ENCODE measurements around the gene ARIH2.

Gene ARIH2

DNA sequence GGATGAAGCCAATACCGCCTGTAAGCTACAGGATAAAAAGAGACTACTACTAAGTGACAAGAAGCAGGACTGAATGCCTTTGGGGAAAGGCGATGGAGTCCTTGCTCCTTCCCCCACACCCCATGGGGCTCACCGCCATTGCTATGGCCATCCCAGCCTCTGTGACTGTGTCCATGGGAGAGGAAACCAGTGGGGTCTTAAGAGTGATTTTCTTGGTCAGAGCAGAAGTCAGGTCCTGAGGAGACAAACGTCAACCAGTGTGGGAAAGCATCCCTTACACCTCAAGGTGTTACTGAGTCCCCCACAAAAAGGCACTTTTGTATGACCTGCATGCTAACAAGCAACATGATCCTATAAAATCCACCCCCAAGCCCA, 109.6 kb downstream of the ARIH2 start:
- Histone ChIP-seq H3K4me1 (ENCODE audit: low read depth, poor library complexity, severe bottlenecking) (peaks cover 23% of the 10 kb centered on the region), H3K4me3 (IDR thresholded peaks at IDR 0.05; ENCODE audit: insufficient read depth, low read depth, low read length) (no peak overlapping the region), H3K27me3 (ENCODE audit: insufficient read depth, low read depth) (no peaks in the 10 kb centered on the region), H4K20me1 (ENCODE audit: insufficient read depth) (no peaks in the 10 kb centered on the region), H3K9ac (peak overlapping the region; percentile 89; the same call in 1 of the 2 replicates), H3K27ac (peak overlapping the region; percentile 71; the same call in 1 of the 2 replicates), H3K36me3 (ENCODE audit: insufficient read depth) (no peaks in the 10 kb centered on the region), H2AFZ (ENCODE audit: low read depth) (no peak overlapping the region), H3K4me2 (peak overlapping the region; percentile 84), H3K79me2 (ENCODE audit: insufficient read depth, low read depth) (peaks cover 35% of the 10 kb centered on the region; the same call in 1 of the 2 replicates)
- TF ChIP-seq, protein P1, sequence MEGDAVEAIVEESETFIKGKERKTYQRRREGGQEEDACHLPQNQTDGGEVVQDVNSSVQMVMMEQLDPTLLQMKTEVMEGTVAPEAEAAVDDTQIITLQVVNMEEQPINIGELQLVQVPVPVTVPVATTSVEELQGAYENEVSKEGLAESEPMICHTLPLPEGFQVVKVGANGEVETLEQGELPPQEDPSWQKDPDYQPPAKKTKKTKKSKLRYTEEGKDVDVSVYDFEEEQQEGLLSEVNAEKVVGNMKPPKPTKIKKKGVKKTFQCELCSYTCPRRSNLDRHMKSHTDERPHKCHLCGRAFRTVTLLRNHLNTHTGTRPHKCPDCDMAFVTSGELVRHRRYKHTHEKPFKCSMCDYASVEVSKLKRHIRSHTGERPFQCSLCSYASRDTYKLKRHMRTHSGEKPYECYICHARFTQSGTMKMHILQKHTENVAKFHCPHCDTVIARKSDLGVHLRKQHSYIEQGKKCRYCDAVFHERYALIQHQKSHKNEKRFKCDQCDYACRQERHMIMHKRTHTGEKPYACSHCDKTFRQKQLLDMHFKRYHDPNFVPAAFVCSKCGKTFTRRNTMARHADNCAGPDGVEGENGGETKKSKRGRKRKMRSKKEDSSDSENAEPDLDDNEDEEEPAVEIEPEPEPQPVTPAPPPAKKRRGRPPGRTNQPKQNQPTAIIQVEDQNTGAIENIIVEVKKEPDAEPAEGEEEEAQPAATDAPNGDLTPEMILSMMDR (conservative IDR thresholded peaks at IDR 0.05; ENCODE audit: low read depth, low read length) = no peak

DNA sequence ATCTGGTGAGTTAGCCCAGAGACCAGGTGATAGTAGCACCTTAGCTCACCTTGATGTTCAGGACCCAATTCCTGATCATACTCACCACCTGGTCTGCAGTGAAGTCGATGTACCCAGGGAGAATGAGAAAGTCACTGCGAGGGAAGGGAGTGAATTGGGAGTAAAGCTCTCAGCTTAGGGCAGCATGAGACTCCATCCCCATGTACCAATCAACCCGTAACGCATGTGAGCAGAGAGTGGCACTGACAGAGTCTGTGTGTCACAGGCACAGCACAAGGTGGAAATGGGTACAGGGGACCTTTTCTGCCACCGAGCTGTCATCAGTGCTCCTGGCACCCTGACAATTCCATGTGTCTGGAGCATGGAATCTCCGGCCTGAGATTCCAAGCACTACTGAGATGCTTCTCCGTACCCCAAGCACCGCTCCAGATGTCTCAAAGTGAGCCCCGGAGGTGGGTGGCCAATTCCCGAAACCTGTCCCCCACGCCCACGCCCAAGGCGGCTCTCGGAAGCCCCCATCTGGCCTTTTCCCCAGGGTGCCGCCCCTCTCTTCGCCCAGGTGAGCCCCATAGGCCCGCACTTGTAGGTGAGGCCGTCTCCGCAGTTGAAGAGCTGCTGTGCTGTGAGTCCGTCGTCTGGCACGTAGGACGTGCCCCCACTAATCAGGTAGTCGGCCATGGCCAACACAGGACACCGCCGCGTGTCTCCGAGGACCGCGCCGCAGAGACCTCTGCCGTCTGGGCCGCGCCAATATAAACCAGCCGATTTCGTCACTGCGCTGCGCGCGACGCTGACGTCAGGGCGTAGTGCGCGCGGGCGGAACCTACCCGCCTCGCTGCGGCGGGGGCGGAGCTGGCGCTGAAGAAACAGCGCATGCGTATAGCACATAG, 110.3 kb downstream of the ARIH2 start, which contains the start of gene IMPDH2:
Gene IMPDH2 (minus strand): TSS at position 726 of the 890 bp plus-strand sequence. CDS start 48 bp downstream, at position 678.
- peak within 1 kb of the TSS; percentile 34; the same call in 1 of the 2 replicates for H2AFZ ChIP-seq (ENCODE audit: low read depth)
- no peaks in the 10 kb centered on the region for H4K20me1 ChIP-seq (ENCODE audit: insufficient read depth)
- H3K27ac ChIP-seq = peak within 1 kb of the TSS; percentile 71
- H3K4me1 ChIP-seq (ENCODE audit: low read depth, poor library complexity, severe bottlenecking) = peaks cover 20% of the 10 kb centered on the region
- no peaks in the 10 kb centered on the region for H3K36me3 ChIP-seq (ENCODE audit: insufficient read depth)
- H3K27me3 ChIP-seq (ENCODE audit: insufficient read depth, low read depth) = no peaks in the 10 kb centered on the region
- H3K4me3 ChIP-seq (IDR thresholded peaks at IDR 0.05; ENCODE audit: insufficient read depth, low read depth, low read length) = no peak within 1 kb of the TSS
- peak within 1 kb of the TSS; percentile 89 for H3K9ac ChIP-seq
- peaks cover 31% of the 10 kb centered on the region; the same call in 1 of the 2 replicates for H3K79me2 ChIP-seq (ENCODE audit: insufficient read depth, low read depth)
- peak within 1 kb of the TSS; percentile 84 for H3K4me2 ChIP-seq
- TF ChIP-seq, protein P1 (conservative IDR thresholded peaks at IDR 0.05; ENCODE audit: low read depth, low read length) = no peak

DNA sequence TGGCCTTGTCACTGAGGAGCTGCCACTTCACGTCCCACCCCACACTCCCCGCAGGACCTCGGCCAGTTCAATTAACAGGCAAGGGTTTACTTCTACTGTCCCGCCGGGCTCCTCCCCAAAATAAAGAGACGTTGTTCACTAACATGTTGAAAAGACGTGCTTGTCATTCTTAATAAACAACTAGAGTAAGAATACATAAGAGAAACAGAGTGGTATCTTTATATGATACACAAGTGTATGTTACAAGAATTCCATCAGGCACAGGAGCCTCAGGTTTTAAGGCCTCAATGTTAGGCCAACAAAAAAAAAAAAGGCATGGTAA, 110.9 kb downstream of the ARIH2 start:
- Histone ChIP-seq H3K4me2 (peak overlapping the region; percentile 84; the same call in 1 of the 2 replicates), H4K20me1 (ENCODE audit: insufficient read depth) (no peaks in the 10 kb centered on the region), H3K4me1 (ENCODE audit: low read depth, poor library complexity, severe bottlenecking) (peaks cover 18% of the 10 kb centered on the region), H2AFZ (ENCODE audit: low read depth) (no peak overlapping the region), H3K4me3 (IDR thresholded peaks at IDR 0.05; ENCODE audit: insufficient read depth, low read depth, low read length) (no peak overlapping the region), H3K79me2 (ENCODE audit: insufficient read depth, low read depth) (peaks cover 26% of the 10 kb centered on the region; the same call in 1 of the 2 replicates), H3K36me3 (ENCODE audit: insufficient read depth) (no peaks in the 10 kb centered on the region), H3K27me3 (ENCODE audit: insufficient read depth, low read depth) (no peaks in the 10 kb centered on the region), H3K27ac (peak overlapping the region; percentile 71; the same call in 1 of the 2 replicates), H3K9ac (no peak overlapping the region)
- TF ChIP-seq, protein P1 (conservative IDR thresholded peaks at IDR 0.05; ENCODE audit: low read depth, low read length) = no peak

DNA sequence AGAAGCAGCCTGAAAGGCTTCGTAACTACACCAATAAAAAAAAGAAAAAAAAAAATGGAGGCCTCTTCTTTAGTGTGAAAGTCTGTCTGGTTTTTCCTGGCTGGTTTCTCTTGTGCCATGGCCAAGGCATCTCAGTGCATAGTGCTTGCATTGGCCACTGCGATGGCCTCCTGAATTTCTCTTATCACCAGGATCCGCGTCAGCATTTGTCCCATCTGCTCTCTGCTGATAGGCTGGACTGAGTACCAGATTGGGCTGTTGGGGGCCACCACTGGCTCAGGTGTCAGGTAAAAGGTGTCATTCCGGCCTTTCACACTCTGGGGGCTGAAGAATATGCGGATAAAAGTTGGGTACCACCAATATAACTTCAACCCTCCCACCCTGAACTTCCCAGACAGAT, 111.7 kb downstream of the ARIH2 start:
- Histone ChIP-seq H3K27ac (no peak overlapping the region), H3K4me2 (no peak overlapping the region), H4K20me1 (ENCODE audit: insufficient read depth) (no peaks in the 10 kb centered on the region), H3K36me3 (ENCODE audit: insufficient read depth) (no peaks in the 10 kb centered on the region), H3K27me3 (ENCODE audit: insufficient read depth, low read depth) (no peaks in the 10 kb centered on the region), H3K9ac (no peak overlapping the region), H3K4me1 (ENCODE audit: low read depth, poor library complexity, severe bottlenecking) (peaks cover 18% of the 10 kb centered on the region), H2AFZ (ENCODE audit: low read depth) (no peak overlapping the region), H3K4me3 (IDR thresholded peaks at IDR 0.05; ENCODE audit: insufficient read depth, low read depth, low read length) (no peak overlapping the region), H3K79me2 (ENCODE audit: insufficient read depth, low read depth) (peaks cover 21% of the 10 kb centered on the region; the same call in 1 of the 2 replicates)
- TF ChIP-seq, protein P1 (conservative IDR thresholded peaks at IDR 0.05; ENCODE audit: low read depth, low read length) = no peak
